Measurements from ENCODE around the gene LRRC41. TPM values are rescaled to one million over a fixed set of nuclear protein-coding genes. Genes with fewer than 3 reads are reported as not detected.

Gene LRRC41
- polyA plus RNA-seq, 3 donors, result 22.9 to 50.9 (median 47.4) TPM

DNA sequence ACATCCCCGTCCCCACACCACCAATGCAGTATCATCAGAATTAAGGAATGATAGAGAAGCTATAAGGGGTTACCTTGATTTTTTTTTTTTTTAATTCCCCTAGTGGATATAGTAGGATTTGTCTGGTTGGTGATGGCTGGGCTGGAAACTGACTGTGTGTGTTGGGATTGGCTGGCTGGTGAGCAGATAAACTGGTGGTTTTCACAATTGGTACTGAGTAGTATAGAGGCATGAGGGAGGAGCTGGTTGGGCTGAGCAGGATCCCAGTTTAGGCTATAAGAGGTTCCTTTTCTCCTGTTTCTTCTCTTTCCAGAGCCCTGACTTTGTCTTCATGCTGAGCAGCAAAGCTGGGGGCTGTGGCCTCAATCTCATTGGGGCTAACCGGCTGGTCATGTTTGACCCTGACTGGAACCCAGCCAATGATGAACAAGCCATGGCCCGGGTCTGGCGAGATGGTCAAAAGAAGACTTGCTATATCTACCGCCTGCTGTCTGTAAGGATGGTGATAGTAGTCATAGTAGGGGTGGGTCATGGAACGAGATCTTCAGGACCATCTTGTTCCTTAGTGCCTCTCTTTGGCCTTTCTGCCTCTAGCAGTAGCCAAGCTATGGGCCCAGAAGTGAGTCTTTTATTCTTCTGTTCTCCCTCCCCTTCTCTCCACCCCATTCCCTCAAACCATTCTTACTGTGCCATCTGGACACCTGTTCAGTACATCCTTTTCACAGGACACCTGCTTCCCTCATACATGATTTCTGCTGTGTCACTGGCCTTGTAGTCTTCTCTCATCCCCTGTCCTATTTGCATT lies 29.0 kb downstream of the LRRC41 start:
- no peaks in the 10 kb centered on the region for H3K4me1 ChIP-seq (ENCODE audit: control insufficient read depth in 1 of 2, insufficient read depth in 2 of 2, low read length in 2 of 2)
- H3K79me2 ChIP-seq (ENCODE audit: insufficient read depth, low read length), result no peaks in the 10 kb centered on the region
- no peak overlapping the region for H3K9ac ChIP-seq (ENCODE audit: insufficient read depth, low read length, poor library complexity, severe bottlenecking)
- no peak for DNase-seq
- H3K27me3 ChIP-seq (ENCODE audit: control insufficient read depth in 2 of 2, insufficient read depth in 2 of 2, low read length in 2 of 2), result no peaks in the 10 kb centered on the region
- Mint-ChIP-seq H3K27ac (peak overlapping the region in 4 of 7 donors; percentile 4 to 83 (median 47)), H3K36me3 (peaks cover 58 to 85% of the 10 kb centered on the region in 2 donors), H3K27me3 (ENCODE audit: low read depth in 3 of 3) (peaks cover 0 to 2% (median 0%) of the 10 kb centered on the region in 3 donors), H3K4me1 (no peaks in the 10 kb centered on the region), H3K9me3 (peaks cover 0 to 2% (median 0%) of the 10 kb centered on the region in 7 donors), H3K4me3 (no peak overlapping the region)
- intact Hi-C loops (cut with micrococcal nuclease), result no loop called here
- H3K36me3 ChIP-seq (replicated peaks in 1 of 2; ENCODE audit: control insufficient read depth in 1 of 2, insufficient read depth in 2 of 2, low read length in 2 of 2), result peaks cover 32 to 61% of the 10 kb centered on the region in 2 donors
- H2AFZ ChIP-seq (ENCODE audit: insufficient read depth, low read depth, low read length, poor library complexity, severe bottlenecking), result no peak overlapping the region
- H3K4me3 ChIP-seq (replicated peaks in 1 of 3; ENCODE audit: low read depth in 2 of 3, low read length in 3 of 3), result no peak overlapping the region
- no peaks in the 10 kb centered on the region for H4K20me1 ChIP-seq (ENCODE audit: insufficient read depth, low read length)
- WGBS (ENCODE audit: insufficient coverage), result 97% methylated on average over 4 of the region's 6 CpGs
- TF ChIP-seq, protein P1, sequence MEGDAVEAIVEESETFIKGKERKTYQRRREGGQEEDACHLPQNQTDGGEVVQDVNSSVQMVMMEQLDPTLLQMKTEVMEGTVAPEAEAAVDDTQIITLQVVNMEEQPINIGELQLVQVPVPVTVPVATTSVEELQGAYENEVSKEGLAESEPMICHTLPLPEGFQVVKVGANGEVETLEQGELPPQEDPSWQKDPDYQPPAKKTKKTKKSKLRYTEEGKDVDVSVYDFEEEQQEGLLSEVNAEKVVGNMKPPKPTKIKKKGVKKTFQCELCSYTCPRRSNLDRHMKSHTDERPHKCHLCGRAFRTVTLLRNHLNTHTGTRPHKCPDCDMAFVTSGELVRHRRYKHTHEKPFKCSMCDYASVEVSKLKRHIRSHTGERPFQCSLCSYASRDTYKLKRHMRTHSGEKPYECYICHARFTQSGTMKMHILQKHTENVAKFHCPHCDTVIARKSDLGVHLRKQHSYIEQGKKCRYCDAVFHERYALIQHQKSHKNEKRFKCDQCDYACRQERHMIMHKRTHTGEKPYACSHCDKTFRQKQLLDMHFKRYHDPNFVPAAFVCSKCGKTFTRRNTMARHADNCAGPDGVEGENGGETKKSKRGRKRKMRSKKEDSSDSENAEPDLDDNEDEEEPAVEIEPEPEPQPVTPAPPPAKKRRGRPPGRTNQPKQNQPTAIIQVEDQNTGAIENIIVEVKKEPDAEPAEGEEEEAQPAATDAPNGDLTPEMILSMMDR (IDR thresholded peaks at IDR 0.05), result no peak
- no peak overlapping the region for H3K27ac ChIP-seq (ENCODE audit: low read depth in 1 of 2, low read length in 2 of 2)
- no peaks in the 10 kb centered on the region for H3K9me3 ChIP-seq (replicated peaks in 1 of 2; ENCODE audit: control insufficient read depth in 1 of 2, insufficient read depth in 1 of 2, low read length in 2 of 2)
- H3K4me2 ChIP-seq (replicated peaks; ENCODE audit: extremely low read depth, low read length, poor library complexity, severe bottlenecking), result no peak overlapping the region

DNA sequence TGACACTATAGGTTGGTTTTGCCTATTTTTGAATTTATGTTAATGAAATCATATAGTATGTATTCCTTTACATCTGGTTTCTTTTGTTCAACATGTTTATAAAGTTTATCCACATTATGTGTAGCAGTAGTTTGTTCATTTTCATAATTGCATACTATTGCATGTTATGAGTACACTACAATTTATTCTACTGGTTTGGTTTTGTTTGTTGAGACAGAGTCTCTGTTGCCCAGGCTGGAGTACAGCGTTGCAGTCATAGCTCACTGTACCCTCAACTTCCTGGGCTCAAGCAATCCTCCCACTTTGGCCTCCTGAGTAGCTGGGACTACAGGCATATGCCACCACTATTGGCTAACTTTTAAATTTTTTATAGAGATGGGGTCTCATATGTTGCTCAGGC lies 34.8 kb downstream of the LRRC41 start:
- H3K4me3 Mint-ChIP-seq, result no peak overlapping the region
- no peak for DNase-seq
- Histone ChIP-seq H3K4me2 (replicated peaks; ENCODE audit: extremely low read depth, low read length, poor library complexity, severe bottlenecking) (no peak overlapping the region), H3K36me3 (replicated peaks in 1 of 2; ENCODE audit: control insufficient read depth in 1 of 2, insufficient read depth in 2 of 2, low read length in 2 of 2) (peaks cover 11 to 57% of the 10 kb centered on the region in 2 donors), H4K20me1 (ENCODE audit: insufficient read depth, low read length) (no peaks in the 10 kb centered on the region), H3K9me3 (replicated peaks in 1 of 2; ENCODE audit: control insufficient read depth in 1 of 2, insufficient read depth in 1 of 2, low read length in 2 of 2) (no peaks in the 10 kb centered on the region), H2AFZ (ENCODE audit: insufficient read depth, low read depth, low read length, poor library complexity, severe bottlenecking) (no peak overlapping the region), H3K4me1 (ENCODE audit: control insufficient read depth in 1 of 2, insufficient read depth in 2 of 2, low read length in 2 of 2) (peaks cover 24 to 25% of the 10 kb centered on the region in 2 donors), H3K27me3 (ENCODE audit: control insufficient read depth in 2 of 2, insufficient read depth in 2 of 2, low read length in 2 of 2) (no peaks in the 10 kb centered on the region), H3K9ac (ENCODE audit: insufficient read depth, low read length, poor library complexity, severe bottlenecking) (no peak overlapping the region), H3K27ac (ENCODE audit: low read depth in 1 of 2, low read length in 2 of 2) (no peak overlapping the region), H3K4me3 (replicated peaks in 1 of 3; ENCODE audit: low read depth in 2 of 3, low read length in 3 of 3) (no peak overlapping the region), H3K79me2 (ENCODE audit: insufficient read depth, low read length) (no peaks in the 10 kb centered on the region)
- H3K36me3 Mint-ChIP-seq, result peaks cover 34 to 67% of the 10 kb centered on the region in 2 donors
- no CpG with 5 or more reads among the region's 1 CpG for WGBS (ENCODE audit: insufficient coverage)
- H3K27me3 Mint-ChIP-seq (ENCODE audit: low read depth in 3 of 3), result peaks cover 0 to 1% (median 0%) of the 10 kb centered on the region in 3 donors
- peaks cover 32% of the 10 kb centered on the region for H3K4me1 Mint-ChIP-seq
- H3K9me3 Mint-ChIP-seq, result peaks cover 2 to 10% (median 6%) of the 10 kb centered on the region in 7 donors
- TF ChIP-seq, protein P1 (IDR thresholded peaks at IDR 0.05), result no peak
- H3K27ac Mint-ChIP-seq, result peak overlapping the region in 1 of 7 donors; percentile 40
- intact Hi-C loops (cut with micrococcal nuclease), result no loop called here
